ENCODE results near the gene XPNPEP2.

The XPNPEP2 gene

GRCh38 chrX:129781134-129781672, 42.4 kb downstream of the XPNPEP2 start:
- Histone ChIP-seq H2BK5ac (ENCODE audit: low read depth, low read length, poor library complexity, severe bottlenecking) (no peak overlapping the region), H2BK120ac (ENCODE audit: low read depth, low read length) (no peak overlapping the region), H3K79me1 (replicated peaks; ENCODE audit: low read length, poor library complexity, severe bottlenecking) (no peaks in the 10 kb centered on the region), H3K4me3 (ENCODE audit: insufficient read depth in 1 of 2, low read depth in 1 of 2, low read length in 2 of 2) (no peak overlapping the region), H2BK12ac (ENCODE audit: low read length in 2 of 2) (no peak overlapping the region), H3K27me3 (ENCODE audit: control insufficient read depth in 1 of 2, insufficient read depth in 1 of 2, low read length in 2 of 2) (peaks cover 0 to 42% of the 10 kb centered on the region in 2 experiments), H3K4me1 (ENCODE audit: control insufficient read depth, insufficient read depth, low read depth, low read length) (no peaks in the 10 kb centered on the region), H3K9ac (ENCODE audit: low read length) (no peak overlapping the region), H3K18ac (ENCODE audit: low read depth in 1 of 2, low read length in 2 of 2) (no peak overlapping the region), H3K14ac (ENCODE audit: low read length in 2 of 2) (no peak overlapping the region), H3K27ac (ENCODE audit: low read length, poor library complexity, severe bottlenecking) (no peak overlapping the region), H2BK15ac (ENCODE audit: low read depth, poor library complexity, severe bottlenecking) (no peak overlapping the region), H3K36me3 (ENCODE audit: control insufficient read depth in 1 of 2, insufficient read depth in 2 of 2, low read depth in 1 of 2, low read length in 2 of 2) (no peaks in the 10 kb centered on the region), H3K23ac (ENCODE audit: low read length in 2 of 2) (no peak overlapping the region), H2AK5ac (ENCODE audit: low read length, severe bottlenecking) (no peak overlapping the region), H3K9me3 (ENCODE audit: control insufficient read depth, low read length) (no peaks in the 10 kb centered on the region), H4K8ac (ENCODE audit: low read length) (no peak overlapping the region), H2AFZ (ENCODE audit: low read depth, low read length) (no peak overlapping the region), H3K4ac (ENCODE audit: low read depth in 1 of 2, low read length in 2 of 2) (no peak overlapping the region), H4K91ac (ENCODE audit: low read length) (no peak overlapping the region), H3K4me2 (ENCODE audit: low read length, poor library complexity, severe bottlenecking) (no peak overlapping the region)
- no peak for DNase-seq
- 68% methylated on average over 3 of the region's 8 CpGs for WGBS

GRCh38 chrX:129781680-129782495, 43.1 kb downstream of the XPNPEP2 start:
- H2AFZ ChIP-seq (ENCODE audit: low read depth, low read length), result no peak overlapping the region
- H4K8ac ChIP-seq (ENCODE audit: low read length), result no peak overlapping the region
- no peak overlapping the region for H2BK15ac ChIP-seq (ENCODE audit: low read depth, poor library complexity, severe bottlenecking)
- no peak for DNase-seq
- H3K27me3 ChIP-seq (ENCODE audit: control insufficient read depth in 1 of 2, insufficient read depth in 1 of 2, low read length in 2 of 2), result peaks cover 0 to 36% of the 10 kb centered on the region in 2 experiments
- no peak overlapping the region for H3K4me2 ChIP-seq (ENCODE audit: low read length, poor library complexity, severe bottlenecking)
- H3K14ac ChIP-seq (ENCODE audit: low read length in 2 of 2), result no peak overlapping the region
- H3K23ac ChIP-seq (ENCODE audit: low read length in 2 of 2), result no peak overlapping the region
- 86% methylated on average over 9 of the region's 10 CpGs for WGBS
- H3K4me1 ChIP-seq (ENCODE audit: control insufficient read depth, insufficient read depth, low read depth, low read length), result no peaks in the 10 kb centered on the region
- no peak overlapping the region for H2BK12ac ChIP-seq (ENCODE audit: low read length in 2 of 2)
- H3K9me3 ChIP-seq (ENCODE audit: control insufficient read depth, low read length), result no peaks in the 10 kb centered on the region
- no peak overlapping the region for H3K4ac ChIP-seq (ENCODE audit: low read depth in 1 of 2, low read length in 2 of 2)
- H3K4me3 ChIP-seq (ENCODE audit: insufficient read depth in 1 of 2, low read depth in 1 of 2, low read length in 2 of 2), result no peak overlapping the region
- no peaks in the 10 kb centered on the region for H3K79me1 ChIP-seq (replicated peaks; ENCODE audit: low read length, poor library complexity, severe bottlenecking)
- no peak overlapping the region for H3K9ac ChIP-seq (ENCODE audit: low read length)
- H2BK5ac ChIP-seq (ENCODE audit: low read depth, low read length, poor library complexity, severe bottlenecking), result no peak overlapping the region
- H2BK120ac ChIP-seq (ENCODE audit: low read depth, low read length), result no peak overlapping the region
- no peaks in the 10 kb centered on the region for H3K36me3 ChIP-seq (ENCODE audit: control insufficient read depth in 1 of 2, insufficient read depth in 2 of 2, low read depth in 1 of 2, low read length in 2 of 2)
- no peak overlapping the region for H4K91ac ChIP-seq (ENCODE audit: low read length)
- no peak overlapping the region for H3K27ac ChIP-seq (ENCODE audit: low read length, poor library complexity, severe bottlenecking)
- H2AK5ac ChIP-seq (ENCODE audit: low read length, severe bottlenecking), result no peak overlapping the region
- no peak overlapping the region for H3K18ac ChIP-seq (ENCODE audit: low read depth in 1 of 2, low read length in 2 of 2)

GRCh38 chrX:129782706-129783105, 43.9 kb downstream of the XPNPEP2 start:
- Histone ChIP-seq H3K18ac (ENCODE audit: low read depth in 1 of 2, low read length in 2 of 2) (no peak overlapping the region), H2AFZ (ENCODE audit: low read depth, low read length) (no peak overlapping the region), H3K4ac (ENCODE audit: low read depth in 1 of 2, low read length in 2 of 2) (no peak overlapping the region), H2AK5ac (ENCODE audit: low read length, severe bottlenecking) (no peak overlapping the region), H3K27me3 (ENCODE audit: control insufficient read depth in 1 of 2, insufficient read depth in 1 of 2, low read length in 2 of 2) (peaks cover 0 to 35% of the 10 kb centered on the region in 2 experiments), H3K27ac (ENCODE audit: low read length, poor library complexity, severe bottlenecking) (no peak overlapping the region), H4K8ac (ENCODE audit: low read length) (no peak overlapping the region), H2BK120ac (ENCODE audit: low read depth, low read length) (no peak overlapping the region), H3K36me3 (ENCODE audit: control insufficient read depth in 1 of 2, insufficient read depth in 2 of 2, low read depth in 1 of 2, low read length in 2 of 2) (no peaks in the 10 kb centered on the region), H3K14ac (ENCODE audit: low read length in 2 of 2) (no peak overlapping the region), H2BK12ac (ENCODE audit: low read length in 2 of 2) (no peak overlapping the region), H3K79me1 (replicated peaks; ENCODE audit: low read length, poor library complexity, severe bottlenecking) (no peaks in the 10 kb centered on the region), H3K9me3 (ENCODE audit: control insufficient read depth, low read length) (no peaks in the 10 kb centered on the region), H2BK5ac (ENCODE audit: low read depth, low read length, poor library complexity, severe bottlenecking) (no peak overlapping the region), H2BK15ac (ENCODE audit: low read depth, poor library complexity, severe bottlenecking) (no peak overlapping the region), H3K9ac (ENCODE audit: low read length) (no peak overlapping the region), H3K4me2 (ENCODE audit: low read length, poor library complexity, severe bottlenecking) (no peak overlapping the region), H3K4me1 (ENCODE audit: control insufficient read depth, insufficient read depth, low read depth, low read length) (no peaks in the 10 kb centered on the region), H4K91ac (ENCODE audit: low read length) (no peak overlapping the region), H3K4me3 (ENCODE audit: insufficient read depth in 1 of 2, low read depth in 1 of 2, low read length in 2 of 2) (no peak overlapping the region), H3K23ac (ENCODE audit: low read length in 2 of 2) (no peak overlapping the region)
- no peak for DNase-seq
- 79% methylated on average over 2 of the region's 4 CpGs for WGBS

- no peak overlapping the region for H3K4me2 ChIP-seq (ENCODE audit: low read length, poor library complexity, severe bottlenecking)
- H2BK12ac ChIP-seq (ENCODE audit: low read length in 2 of 2), result no peak overlapping the region
- H3K4ac ChIP-seq (ENCODE audit: low read depth in 1 of 2, low read length in 2 of 2), result no peak overlapping the region
- no peak overlapping the region for H3K18ac ChIP-seq (ENCODE audit: low read depth in 1 of 2, low read length in 2 of 2)
- no peaks in the 10 kb centered on the region for H3K4me1 ChIP-seq (ENCODE audit: control insufficient read depth, insufficient read depth, low read depth, low read length)
- peaks cover 0 to 37% of the 10 kb centered on the region in 2 experiments for H3K27me3 ChIP-seq (ENCODE audit: control insufficient read depth in 1 of 2, insufficient read depth in 1 of 2, low read length in 2 of 2)
- H3K36me3 ChIP-seq (ENCODE audit: control insufficient read depth in 1 of 2, insufficient read depth in 2 of 2, low read depth in 1 of 2, low read length in 2 of 2), result no peaks in the 10 kb centered on the region
- no peak overlapping the region for H3K27ac ChIP-seq (ENCODE audit: low read length, poor library complexity, severe bottlenecking)
- no peak overlapping the region for H2BK5ac ChIP-seq (ENCODE audit: low read depth, low read length, poor library complexity, severe bottlenecking)
- no peak overlapping the region for H4K91ac ChIP-seq (ENCODE audit: low read length)
- no peak overlapping the region for H2AFZ ChIP-seq (ENCODE audit: low read depth, low read length)
- no peaks in the 10 kb centered on the region for H3K9me3 ChIP-seq (ENCODE audit: control insufficient read depth, low read length)
- no peak for DNase-seq
- H3K79me1 ChIP-seq (replicated peaks; ENCODE audit: low read length, poor library complexity, severe bottlenecking), result no peaks in the 10 kb centered on the region
- no peak overlapping the region for H4K8ac ChIP-seq (ENCODE audit: low read length)
- no peak overlapping the region for H3K9ac ChIP-seq (ENCODE audit: low read length)
- no peak overlapping the region for H3K4me3 ChIP-seq (ENCODE audit: insufficient read depth in 1 of 2, low read depth in 1 of 2, low read length in 2 of 2)
- 93% methylated on average over 11 of the region's 11 CpGs for WGBS
- no peak overlapping the region for H2BK15ac ChIP-seq (ENCODE audit: low read depth, poor library complexity, severe bottlenecking)
- H3K23ac ChIP-seq (ENCODE audit: low read length in 2 of 2), result no peak overlapping the region
- H2AK5ac ChIP-seq (ENCODE audit: low read length, severe bottlenecking), result no peak overlapping the region
- no peak overlapping the region for H3K14ac ChIP-seq (ENCODE audit: low read length in 2 of 2)
- H2BK120ac ChIP-seq (ENCODE audit: low read depth, low read length), result no peak overlapping the region
Observed at GRCh38 chrX:129783291-129783713, 44.5 kb downstream of the XPNPEP2 start.
